Measurements from ENCODE around the gene UCP2.

GRCh38 chr11:73997120-73997770, 14.6 kb upstream of the UCP2 start:
- no peak for TF ChIP-seq POLR2A (IDR thresholded peaks at IDR 0.05)
- TF ChIP-seq EP300 (IDR thresholded peaks at IDR 0.05) = no peak
